Aorta (tissue), 5 donors: Measurements from ENCODE around the gene ZNF414. TPM values are rescaled to one million over a fixed set of nuclear protein-coding genes. Genes with fewer than 3 reads are reported as not detected.

ENCODE experiments used
- ATAC-seq: fragments of 200-7000 bp; cut with Tn5 transposase; one replicate; pipeline ENCODE4 v1.9.1; 2022; ENCODE audit warnings: moderate library complexity; ENCODE audit not compliant: low FRiP score
- DNase-seq, 2 donors: peaks; one replicate each; pipeline ENCODE4 v3.0.0-alpha.2; 2020
- H3K27ac ChIP-seq, 2 donors: one replicate each; pipeline ENCODE4 v1.5.1; 2013; ENCODE audit warnings: low read length in 2 of 2, mild to moderate bottlenecking in 2 of 2, moderate library complexity in 2 of 2, control low read depth in 1 of 2, inconsistent platforms in 1 of 2, low read depth in 1 of 2
- H3K27me3 ChIP-seq, 2 donors: one replicate each; pipeline ENCODE4 v1.6.1; 2013; ENCODE audit warnings: control low read depth in 1 of 2, low read length in 1 of 2, mild to moderate bottlenecking in 1 of 2, moderate library complexity in 1 of 2; ENCODE audit not compliant: insufficient read depth in 2 of 2, control insufficient read depth in 1 of 2
- H3K36me3 ChIP-seq, 2 donors: one replicate each; pipeline ENCODE4 v1.6.1; 2013; ENCODE audit warnings: control low read depth in 1 of 2, low read length in 1 of 2, mild to moderate bottlenecking in 1 of 2; ENCODE audit not compliant: insufficient read depth in 2 of 2, control insufficient read depth in 1 of 2
- H3K4me1 ChIP-seq, 2 donors: one replicate each; pipeline ENCODE4 v1.6.1; 2013; ENCODE audit warnings: low read length in 2 of 2, control low read depth in 1 of 2, mild to moderate bottlenecking in 1 of 2, moderate library complexity in 1 of 2; ENCODE audit not compliant: insufficient read depth in 2 of 2, control insufficient read depth in 1 of 2
- H3K4me3 ChIP-seq, 2 donors: one replicate each; pipeline ENCODE4 v1.5.1; 2013; ENCODE audit warnings: low read length in 2 of 2, control low read depth in 1 of 2, mild to moderate bottlenecking in 1 of 2
- H3K9me3 ChIP-seq: one replicate; pipeline ENCODE4 v1.6.1; 2013; ENCODE audit warnings: mild to moderate bottlenecking, low read length; ENCODE audit not compliant: control insufficient read depth
- WGBS, 2 donors: extraction: QIAGEN DNeasy Blood & Tissue Kit; methylation state at CpG; one replicate each; pipeline ENCODE4 v1.1.7; 2013; 5-methylcytosine and 5-hydroxymethylcytosine counted together
- intact Hi-C, 2 donors: fragments of 100-400 bp; cut with DNase I; formaldehyde crosslinking; loops; one replicate each; pipeline versions ENCODE4 v1.14.2 to v1.15.0; 2022
- polyA plus RNA-seq, 2 donors: library from polyadenylated mRNA; stranded (reverse); fragments of 200-250 nt; gene quantifications; one replicate each; pipeline ENCODE4 v1.2.3, GENCODE V29; 2013
- total RNA-seq, 2 donors: library from RNA; stranded (reverse); fragmentation: NEBNext Ultra II Directional; extraction: Animal tissue kit (Norgen Biotek cat#: 25700); gene quantifications; one replicate each; pipeline ENCODE4 v1.2.1, GENCODE V29; 2021
- donor health status: healthy with polysubstance abuse.
- donor health status: Bipolar disorder and iron deficiency.
- donor health status: DM: no; HTN: no; CAD: no.
- donor health status: DM: no; HTN: no; CAD: no.
- donor health status: DM: yes; HTN: yes; CAD: no.

Gene ZNF414
- total and polyA plus RNA-seq, 4 donors = 4.0 to 33.0 (median 17.1) TPM

DNA sequence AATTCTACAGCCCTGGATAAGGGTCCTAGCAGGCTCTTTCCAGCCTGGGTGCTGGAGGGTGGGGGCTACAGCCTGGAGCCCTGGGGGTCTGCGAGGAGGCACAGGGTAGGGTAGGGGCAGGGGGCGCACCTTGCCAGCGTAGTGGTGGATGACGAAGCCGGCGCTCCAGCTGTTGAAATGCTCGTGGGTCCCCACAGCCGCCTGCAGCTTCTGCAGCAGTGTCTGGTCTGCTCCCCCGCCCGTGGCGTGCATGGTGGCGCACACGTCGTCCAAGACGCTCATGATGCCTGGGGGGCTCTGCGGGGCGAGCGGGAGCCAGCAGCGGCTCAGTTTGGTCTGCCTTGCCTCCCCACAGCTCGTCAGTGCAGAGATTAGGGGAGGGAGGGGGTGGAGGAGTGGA lies 30.2 kb upstream of the ZNF414 start:
- H3K4me3 ChIP-seq = no peak overlapping the region
- no peaks in the 10 kb centered on the region for H3K4me1 ChIP-seq
- ATAC-seq = no peak
- no peaks in the 10 kb centered on the region for H3K27me3 ChIP-seq
- no peak overlapping the region for H3K27ac ChIP-seq
- WGBS, 2 donors = 94 to 95% methylated on average over 19 to 20 of the region's 20 CpGs
- DNase-seq = no peak
- intact Hi-C loops = no loop called here
- H3K9me3 ChIP-seq = no peaks in the 10 kb centered on the region
- H3K36me3 ChIP-seq = no peaks in the 10 kb centered on the region

DNA sequence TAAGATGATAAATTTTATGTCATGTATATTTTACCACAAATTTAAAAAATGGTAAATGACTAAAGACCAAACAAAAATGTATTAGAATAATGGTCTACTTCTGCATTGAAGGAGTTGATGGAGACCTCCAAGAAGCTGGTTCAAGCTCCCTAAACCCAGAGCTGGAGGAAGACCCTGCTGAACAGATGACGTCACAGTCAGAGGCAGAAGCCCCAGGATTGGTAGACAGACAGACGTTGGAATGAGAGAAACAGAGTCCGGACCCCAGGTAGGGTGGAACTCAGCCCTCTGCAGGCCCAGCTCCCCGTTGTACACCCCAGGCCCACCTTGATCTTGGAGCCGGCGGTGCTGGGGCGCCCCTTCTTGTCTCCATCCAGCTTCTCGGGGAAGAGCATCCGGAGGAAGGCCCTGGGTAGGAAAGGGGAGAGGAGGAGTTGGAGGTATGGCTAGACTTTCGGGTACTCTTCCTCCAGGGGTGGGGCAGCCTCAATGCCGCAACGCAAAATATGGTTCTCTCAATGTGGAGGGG lies 25.7 kb upstream of the ZNF414 start:
- DNase-seq (no peak), ATAC-seq (no peak)
- intact Hi-C loops = no loop called here
- no peaks in the 10 kb centered on the region for H3K9me3 ChIP-seq
- no peaks in the 10 kb centered on the region for H3K4me1 ChIP-seq
- no peak overlapping the region for H3K27ac ChIP-seq
- H3K27me3 ChIP-seq = no peaks in the 10 kb centered on the region
- no peak overlapping the region for H3K4me3 ChIP-seq
- WGBS, 2 donors = 92 to 99% methylated on average over 10 to 12 of the region's 12 CpGs
- H3K36me3 ChIP-seq = no peaks in the 10 kb centered on the region

DNA sequence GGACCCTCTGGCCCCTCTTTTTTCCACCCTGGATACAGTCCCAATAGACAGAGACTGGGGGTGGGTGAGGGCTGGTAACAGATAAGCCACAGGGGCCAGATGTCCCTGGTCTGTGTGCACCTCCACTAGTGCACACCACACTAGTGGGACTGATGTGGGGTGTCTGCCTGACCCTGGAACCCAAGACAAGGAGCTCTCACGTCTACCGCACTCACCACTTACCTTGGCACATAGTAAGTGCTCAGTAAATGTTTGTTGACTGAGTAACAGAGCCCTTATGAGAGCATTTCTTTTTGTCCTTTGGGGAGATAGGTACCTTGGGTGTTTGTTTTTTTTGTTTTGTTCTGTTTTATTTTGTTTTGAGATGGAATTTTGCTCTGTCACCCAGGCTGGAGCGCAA lies 23.1 kb upstream of the ZNF414 start:
- ATAC-seq (no peak), DNase-seq (no peak)
- Histone ChIP-seq H3K27ac (no peak overlapping the region), H3K4me3 (no peak overlapping the region), H3K9me3 (no peaks in the 10 kb centered on the region), H3K36me3 (no peaks in the 10 kb centered on the region), H3K4me1 (no peaks in the 10 kb centered on the region), H3K27me3 (no peaks in the 10 kb centered on the region)
- 90% methylated on average over 3 of the region's 3 CpGs for WGBS, 2 donors
- intact Hi-C loops = no loop called here

DNA sequence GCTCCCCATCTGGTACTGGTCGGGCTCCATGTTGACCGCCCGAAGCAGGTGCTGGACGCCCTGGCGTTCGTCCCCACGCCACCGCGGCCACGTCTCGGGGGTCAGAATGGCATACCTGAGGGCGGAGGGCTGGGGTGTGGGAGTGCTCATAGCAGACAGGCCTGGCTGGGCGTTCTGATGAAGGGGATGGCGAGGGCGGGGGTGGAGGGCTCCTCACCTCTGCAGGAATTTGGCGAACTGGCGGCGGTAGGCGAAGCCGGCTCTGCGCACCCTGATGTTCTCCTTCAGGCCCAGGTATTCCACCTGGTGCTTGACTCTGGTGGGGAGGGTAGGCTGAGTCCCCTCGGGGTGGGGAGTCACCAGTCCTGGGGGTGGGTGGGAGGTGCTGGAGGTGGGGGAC lies 22.3 kb upstream of the ZNF414 start:
- Histone ChIP-seq H3K9me3 (no peaks in the 10 kb centered on the region), H3K4me1 (no peaks in the 10 kb centered on the region), H3K27me3 (no peaks in the 10 kb centered on the region), H3K4me3 (no peak overlapping the region), H3K36me3 (no peaks in the 10 kb centered on the region), H3K27ac (no peak overlapping the region)
- no peak for DNase-seq
- intact Hi-C loops = no loop called here
- WGBS, 2 donors = 71 to 72% methylated on average over 17 to 22 of the region's 22 CpGs
- ATAC-seq = no peak

DNA sequence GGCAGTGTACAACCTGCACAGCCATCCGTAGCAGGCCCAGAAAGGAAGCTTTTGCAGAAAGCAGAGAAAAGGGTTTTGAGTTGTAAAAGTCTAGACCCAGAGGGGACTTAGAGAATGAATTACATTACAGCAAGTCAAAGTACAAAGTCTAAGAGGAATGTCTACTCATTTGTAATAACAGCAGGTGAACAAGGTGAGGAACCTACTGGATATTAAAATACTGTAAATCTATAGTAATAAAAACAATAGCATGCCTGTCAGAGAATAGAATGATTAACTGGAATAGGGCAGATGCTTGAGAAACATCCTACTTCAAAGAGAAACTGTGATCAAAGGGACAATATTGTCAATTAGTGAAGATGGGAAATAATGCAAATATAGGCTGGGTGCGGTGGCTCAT lies 18.3 kb upstream of the ZNF414 start:
- no peaks in the 10 kb centered on the region for H3K9me3 ChIP-seq
- no peaks in the 10 kb centered on the region for H3K4me1 ChIP-seq
- WGBS, 2 donors = 74 to 78% methylated on average over 2 of the region's 2 CpGs
- no peaks in the 10 kb centered on the region for H3K27me3 ChIP-seq
- intact Hi-C loops = no loop called here
- no peak overlapping the region for H3K27ac ChIP-seq
- DNase-seq (no peak), ATAC-seq (no peak)
- H3K36me3 ChIP-seq = no peaks in the 10 kb centered on the region
- no peak overlapping the region for H3K4me3 ChIP-seq

DNA sequence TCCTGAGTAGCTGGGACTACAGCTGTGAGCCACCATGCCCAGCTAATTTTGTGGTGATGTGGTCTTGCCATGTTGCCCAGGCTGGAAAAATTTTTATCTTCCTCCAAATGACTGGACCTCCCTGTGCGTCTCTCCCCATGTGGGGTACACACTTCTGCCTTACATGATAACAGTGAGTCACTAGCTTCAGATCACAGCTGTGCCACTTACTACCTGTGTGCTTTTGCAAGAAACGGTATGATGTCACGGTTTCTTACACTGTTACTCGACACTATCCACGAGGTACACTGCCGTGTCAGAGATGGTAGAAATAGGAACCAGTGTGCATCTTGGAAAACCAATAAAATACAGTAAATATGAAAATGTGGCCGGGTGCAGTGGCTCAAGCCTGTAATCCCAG lies 17.5 kb upstream of the ZNF414 start:
- 85 to 90% methylated on average over 7 of the region's 7 CpGs for WGBS, 2 donors
- intact Hi-C loops = no loop called here
- H3K4me1 ChIP-seq = no peaks in the 10 kb centered on the region
- no peak overlapping the region for H3K27ac ChIP-seq
- no peaks in the 10 kb centered on the region for H3K27me3 ChIP-seq
- no peaks in the 10 kb centered on the region for H3K36me3 ChIP-seq
- ATAC-seq (no peak), DNase-seq (no peak)
- H3K9me3 ChIP-seq = no peaks in the 10 kb centered on the region
- no peak overlapping the region for H3K4me3 ChIP-seq

DNA sequence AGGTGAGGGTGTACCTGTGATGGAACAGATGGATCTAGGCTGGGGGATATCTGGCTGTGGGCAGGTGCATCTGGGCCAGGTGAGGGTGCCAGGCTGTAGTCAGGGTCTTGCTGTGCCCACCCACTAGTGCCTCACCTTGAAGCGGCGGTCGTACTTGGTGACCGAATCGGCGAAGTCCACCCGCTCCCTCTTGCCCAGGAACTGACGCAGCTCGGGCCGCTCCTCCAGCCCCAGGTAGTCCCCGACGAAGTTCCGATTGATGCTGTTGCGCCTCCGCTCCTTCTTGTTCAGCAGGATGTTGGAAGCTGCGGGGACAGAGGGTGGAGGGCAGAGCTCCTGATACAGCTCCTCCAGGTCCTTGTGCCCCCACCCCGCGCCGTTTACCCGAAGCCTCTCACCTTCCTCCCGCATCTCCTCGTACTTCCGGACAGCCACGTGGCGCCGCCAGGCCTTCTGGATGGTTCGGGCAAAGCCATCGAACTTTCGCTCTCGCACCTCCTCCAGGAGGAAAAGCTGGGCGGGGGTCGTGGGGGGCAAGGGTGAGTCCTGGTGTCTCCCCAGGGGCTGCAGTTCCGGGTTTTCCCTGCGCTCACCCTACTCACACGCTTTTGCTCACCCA lies 16.2 kb upstream of the ZNF414 start:
- Histone ChIP-seq H3K9me3 (no peaks in the 10 kb centered on the region), H3K27me3 (no peaks in the 10 kb centered on the region), H3K36me3 (no peaks in the 10 kb centered on the region), H3K4me1 (no peaks in the 10 kb centered on the region), H3K27ac (no peak overlapping the region), H3K4me3 (no peak overlapping the region)
- 92% methylated on average over 35 of the region's 35 CpGs for WGBS, 2 donors
- DNase-seq = no peak
- no peak for ATAC-seq
- intact Hi-C loops = no loop called here

DNA sequence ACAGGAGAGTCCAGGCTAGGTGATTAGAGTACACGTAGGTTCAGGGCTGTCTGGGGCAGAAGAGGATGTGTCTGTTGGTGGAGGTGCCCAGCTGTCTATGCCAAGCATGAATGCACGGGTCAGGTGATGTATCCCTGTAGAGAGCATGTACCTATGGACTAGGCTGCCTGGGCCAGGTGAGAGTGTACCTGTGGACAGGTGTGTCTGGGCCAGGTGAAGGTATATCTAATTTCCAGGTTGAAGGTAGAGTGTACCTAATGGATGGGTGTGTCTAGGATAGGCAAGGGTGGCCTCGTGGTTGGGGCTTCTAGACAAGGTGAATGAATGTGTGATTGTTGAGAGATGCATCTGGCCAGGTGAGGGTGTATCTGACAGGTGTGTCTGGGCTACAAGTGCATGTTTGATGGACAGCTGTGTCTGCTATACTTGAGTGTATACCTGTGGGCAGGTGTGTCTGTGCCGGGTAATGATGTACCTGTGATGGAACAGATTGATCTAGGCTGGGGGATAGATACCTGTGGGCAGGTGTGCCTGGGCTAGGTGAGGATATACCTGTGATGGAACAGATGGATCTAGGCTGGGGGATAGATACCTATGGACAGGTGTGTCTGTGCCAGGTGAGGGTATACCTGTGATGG lies 15.5 kb upstream of the ZNF414 start:
- intact Hi-C loops = no loop called here
- H3K4me1 ChIP-seq = no peaks in the 10 kb centered on the region
- no peaks in the 10 kb centered on the region for H3K36me3 ChIP-seq
- no peak overlapping the region for H3K4me3 ChIP-seq
- no peaks in the 10 kb centered on the region for H3K27me3 ChIP-seq
- H3K9me3 ChIP-seq = no peaks in the 10 kb centered on the region
- whole genome bisulfite sequencing, 2 donors = 93 to 99% methylated on average over 4 of the region's 4 CpGs
- no peak overlapping the region for H3K27ac ChIP-seq
- DNase-seq (no peak), ATAC-seq (no peak)

DNA sequence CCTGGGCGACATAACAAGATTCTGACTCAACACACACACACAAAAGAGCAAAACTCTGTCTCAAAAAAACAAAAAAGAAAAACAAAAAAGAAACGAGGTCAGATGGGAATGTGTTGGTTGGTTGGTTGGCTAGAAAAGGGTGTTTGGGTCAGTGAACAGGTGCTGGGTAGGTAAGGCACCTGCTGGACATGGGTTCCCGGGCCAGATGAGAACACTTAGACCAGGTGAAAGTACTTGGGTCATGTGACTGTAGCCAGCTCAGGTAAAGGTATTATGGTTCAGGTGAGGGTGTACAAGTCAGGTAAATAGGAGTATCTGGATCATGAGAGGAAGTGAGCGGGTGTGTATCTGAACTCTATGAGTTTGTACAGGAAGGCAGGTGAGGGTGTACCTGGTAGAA lies 14.5 kb upstream of the ZNF414 start:
- no peak for DNase-seq
- Histone ChIP-seq H3K27me3 (no peaks in the 10 kb centered on the region), H3K9me3 (no peaks in the 10 kb centered on the region), H3K36me3 (no peaks in the 10 kb centered on the region), H3K27ac (no peak overlapping the region), H3K4me3 (no peak overlapping the region), H3K4me1 (no peaks in the 10 kb centered on the region)
- no peak for ATAC-seq
- intact Hi-C loops = no loop called here
- 42 to 51% methylated on average over 4 of the region's 4 CpGs for WGBS, 2 donors
